HG02678 (cell line): ENCODE measurements around the gene ILKAP.

ENCODE experiments used
- ATAC-seq: cut with Tn5 transposase; IDR thresholded peaks from one replicate; pipeline ENCODE4 v1.9.1; 2021; ENCODE audit warnings: mild to moderate bottlenecking, moderate library complexity; ENCODE audit not compliant: unreplicated experiment

ILKAP gene

GRCh38 chr2:238237431-238238135, 34.1 kb upstream of the ILKAP start:
- ATAC-seq: no peak

GRCh38 chr2:238236571-238236970, 33.1 kb upstream of the ILKAP start:
- no peak for ATAC-seq

DNA sequence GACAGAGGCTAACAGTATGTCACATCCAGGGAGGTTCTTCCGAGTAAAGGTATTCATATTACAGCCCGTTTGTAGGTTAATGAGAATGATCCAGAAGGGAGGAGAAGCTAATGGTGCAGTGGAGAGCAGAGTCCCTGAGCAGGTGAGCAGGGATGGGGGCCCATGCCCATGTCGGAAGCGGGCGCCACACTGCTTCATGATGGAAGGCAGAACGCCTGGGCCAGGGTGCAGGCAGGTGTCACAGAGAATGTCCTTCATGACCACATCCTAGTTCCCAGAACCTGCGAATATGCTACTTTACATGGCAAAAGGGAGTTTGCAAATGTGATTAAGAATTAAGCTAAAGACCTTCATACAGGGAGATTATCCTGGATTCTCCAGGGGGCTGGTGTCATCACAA, 32.4 kb upstream of the ILKAP start:
- no peak for ATAC-seq

DNA sequence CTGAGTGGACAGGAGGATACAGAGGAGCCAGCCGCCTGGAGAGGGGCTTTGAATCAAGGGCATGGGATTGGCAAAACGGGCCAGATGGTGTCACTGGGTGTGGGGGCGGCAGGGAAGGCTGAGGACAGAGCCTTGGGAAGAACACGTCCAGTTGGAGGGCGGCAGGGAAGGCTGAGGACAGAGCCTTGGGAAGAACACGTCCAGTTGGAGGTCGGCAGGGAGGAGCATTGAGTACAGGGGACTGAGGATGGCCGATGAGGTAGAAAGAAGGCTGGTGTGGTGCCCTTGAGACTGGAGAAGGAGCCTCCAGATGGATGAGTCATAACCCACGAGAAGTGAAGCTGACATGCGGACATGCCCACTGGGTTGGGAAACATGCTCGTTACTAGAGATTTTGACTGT, 31.8 kb upstream of the ILKAP start:
- ATAC-seq: no peak

GRCh38 chr2:238233625-238234024, 30.1 kb upstream of the ILKAP start:
- ATAC-seq: no peak

DNA sequence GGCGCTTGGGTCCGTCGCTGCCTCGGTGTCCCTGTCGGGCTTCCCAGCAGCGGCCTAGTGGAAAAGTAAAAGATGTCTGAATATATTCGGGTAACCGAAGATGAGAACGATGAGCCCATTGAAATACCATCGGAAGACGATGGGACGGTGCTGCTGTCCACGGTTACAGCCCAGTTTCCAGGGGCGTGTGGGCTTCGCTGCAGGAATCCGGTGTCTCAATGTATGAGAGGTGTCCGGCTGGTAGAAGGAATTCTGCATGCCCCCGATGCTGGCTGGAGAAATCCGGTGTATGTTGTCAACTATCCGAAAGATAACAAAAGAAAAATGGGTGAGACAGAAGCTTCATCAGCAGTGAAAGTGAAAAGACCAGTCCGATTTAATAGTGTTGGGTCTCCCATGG, 28.3 kb upstream of the ILKAP start:
- no peak for ATAC-seq

- peak; percentile 72 for ATAC-seq
Measured at GRCh38 chr2:238231251-238231793, 27.8 kb upstream of the ILKAP start.

- ATAC-seq: no peak
Measured at GRCh38 chr2:238230699-238231098, 27.2 kb upstream of the ILKAP start.

DNA sequence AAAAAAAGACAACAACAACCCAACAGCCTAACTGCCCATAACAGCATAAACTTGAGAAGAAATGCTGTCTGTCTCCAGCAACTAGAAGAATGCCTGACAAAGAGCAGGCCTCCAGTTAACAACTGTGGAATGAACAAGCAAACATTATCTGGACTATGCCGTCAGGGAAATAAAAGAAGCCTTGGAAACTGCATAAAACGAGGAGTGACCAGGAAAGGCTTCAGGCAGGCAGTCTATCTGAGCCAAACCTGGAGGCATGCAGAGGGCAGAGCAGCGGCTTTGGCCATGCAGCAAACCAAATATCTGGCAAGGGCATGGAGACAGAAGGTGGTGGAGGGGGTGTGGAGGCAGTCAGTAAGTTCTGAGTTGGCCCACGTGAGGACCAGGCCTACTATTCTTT, 25.2 kb upstream of the ILKAP start:
- no peak for ATAC-seq

DNA sequence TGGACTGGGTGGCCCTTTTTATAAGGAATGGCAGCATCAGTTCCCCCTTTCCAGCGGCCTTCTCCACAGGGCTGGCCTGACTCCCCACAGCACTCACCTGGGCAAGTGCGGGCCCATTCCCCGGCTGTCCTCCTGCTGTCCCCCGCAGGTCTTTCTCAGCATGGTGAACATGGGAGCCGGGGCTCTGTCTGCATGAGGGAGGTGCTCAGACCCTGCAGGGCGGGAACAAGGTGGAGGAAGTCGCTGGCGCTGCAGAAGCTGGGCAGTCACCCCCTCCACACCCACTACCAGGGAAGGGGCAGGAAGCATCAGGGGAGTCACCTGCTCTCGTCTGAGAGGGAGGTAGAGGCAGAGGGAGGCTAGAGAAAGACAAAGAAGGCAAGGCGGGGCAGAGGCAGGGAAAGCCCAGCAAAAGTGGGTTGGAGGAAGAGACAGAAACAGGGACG, 24.1 kb upstream of the ILKAP start:
- no peak for ATAC-seq

DNA sequence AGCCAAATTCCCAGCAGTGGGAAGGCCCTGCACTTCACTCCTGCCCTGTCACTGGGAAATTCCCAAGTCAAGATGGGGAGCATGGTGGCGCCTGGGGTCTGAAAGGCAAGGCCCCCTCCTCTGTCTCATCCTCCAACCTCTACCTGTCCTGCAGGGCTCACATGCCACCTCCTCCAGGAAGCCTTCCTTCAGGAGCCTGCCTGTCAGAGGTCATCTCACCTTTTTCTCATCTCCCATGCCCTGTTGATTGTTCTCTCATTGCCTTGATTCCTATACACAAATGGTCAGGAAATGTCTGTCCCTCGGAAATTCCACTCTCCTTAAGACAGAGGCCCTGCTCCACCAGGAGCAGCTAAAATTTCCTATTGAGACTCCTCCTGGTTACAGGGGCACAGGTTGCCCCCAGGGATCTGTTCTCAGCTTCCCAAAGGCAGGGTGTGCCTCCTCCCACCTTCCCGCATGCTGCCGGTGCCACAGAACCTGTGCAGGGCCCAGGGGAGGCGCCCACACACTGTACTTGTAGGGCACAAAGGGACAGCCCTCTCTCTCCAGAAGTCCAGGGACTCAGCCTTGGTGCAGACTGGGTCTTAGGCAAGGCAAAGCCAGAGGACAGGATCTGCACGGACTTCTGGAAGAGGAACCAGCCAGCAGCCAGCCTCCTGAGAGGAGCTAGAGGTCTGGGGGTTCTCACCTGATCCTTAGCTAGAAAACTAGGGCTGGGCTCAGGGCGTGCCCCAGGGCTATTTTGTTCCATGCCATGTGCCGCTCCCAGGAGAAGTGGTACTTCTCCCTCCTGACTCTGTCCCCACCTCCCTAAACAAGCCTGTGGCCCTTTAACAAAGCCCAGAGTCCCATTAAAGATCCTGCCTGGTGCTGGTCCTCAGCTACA, 23.4 kb upstream of the ILKAP start:
- ATAC-seq: no peak

GRCh38 chr2:238225911-238226697, 22.6 kb upstream of the ILKAP start:
- no peak for ATAC-seq

DNA sequence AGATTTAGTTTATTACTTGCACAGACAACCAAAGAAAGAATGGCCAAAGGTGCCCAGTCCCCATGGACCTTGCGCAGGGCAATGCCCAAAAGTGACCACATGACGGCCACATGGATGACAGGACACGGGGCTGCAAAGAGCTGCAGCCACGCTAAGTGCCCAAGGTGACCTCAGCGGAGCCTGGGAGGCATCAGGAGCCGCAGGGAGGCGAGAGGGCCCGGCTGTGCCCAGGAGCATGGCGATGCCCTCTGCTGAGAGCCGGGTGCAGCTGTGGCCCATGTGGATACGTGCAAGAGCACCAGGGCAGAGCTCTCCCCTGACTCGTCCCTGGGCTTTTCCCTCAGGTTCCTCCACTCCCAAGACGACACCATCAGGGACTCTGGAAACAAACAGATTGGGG, 21.6 kb upstream of the ILKAP start:
- no peak for ATAC-seq

GRCh38 chr2:238224356-238225035, 21.0 kb upstream of the ILKAP start:
- no peak for ATAC-seq

- peak; percentile 60 for ATAC-seq
Measured at GRCh38 chr2:238220892-238221521, 17.5 kb upstream of the ILKAP start.

- no peak for ATAC-seq
Measured at GRCh38 chr2:238220274-238220891, 16.9 kb upstream of the ILKAP start.

DNA sequence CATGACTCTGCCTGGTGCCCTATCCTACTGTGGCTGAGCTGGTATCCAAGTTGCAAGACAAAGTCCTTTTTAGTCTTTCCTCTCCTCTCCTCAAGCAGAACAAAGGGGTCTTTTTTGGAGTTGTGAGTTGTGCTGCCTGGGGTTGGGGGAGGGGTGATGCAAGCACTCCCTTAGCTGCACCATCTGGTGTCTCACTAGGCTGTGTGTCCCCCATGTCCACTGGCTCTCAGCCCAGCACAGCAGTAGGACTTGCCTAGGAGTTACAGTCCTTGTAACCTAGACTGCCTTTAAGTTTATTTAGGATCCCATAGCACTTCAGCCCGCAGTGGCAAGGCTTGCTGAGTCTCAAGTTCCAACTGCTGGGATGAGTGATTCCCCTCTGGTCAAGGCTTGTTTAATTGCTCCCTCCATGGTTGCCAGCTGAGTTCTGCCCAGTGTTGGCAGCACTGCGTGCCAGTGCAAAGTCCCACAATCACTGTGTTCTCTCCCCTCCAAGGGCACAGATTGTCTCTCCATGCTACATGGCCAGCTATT, 13.2 kb upstream of the ILKAP start:
- no peak for ATAC-seq

GRCh38 chr2:238207006-238207405, 3.5 kb upstream of the ILKAP start:
- no peak for ATAC-seq

DNA sequence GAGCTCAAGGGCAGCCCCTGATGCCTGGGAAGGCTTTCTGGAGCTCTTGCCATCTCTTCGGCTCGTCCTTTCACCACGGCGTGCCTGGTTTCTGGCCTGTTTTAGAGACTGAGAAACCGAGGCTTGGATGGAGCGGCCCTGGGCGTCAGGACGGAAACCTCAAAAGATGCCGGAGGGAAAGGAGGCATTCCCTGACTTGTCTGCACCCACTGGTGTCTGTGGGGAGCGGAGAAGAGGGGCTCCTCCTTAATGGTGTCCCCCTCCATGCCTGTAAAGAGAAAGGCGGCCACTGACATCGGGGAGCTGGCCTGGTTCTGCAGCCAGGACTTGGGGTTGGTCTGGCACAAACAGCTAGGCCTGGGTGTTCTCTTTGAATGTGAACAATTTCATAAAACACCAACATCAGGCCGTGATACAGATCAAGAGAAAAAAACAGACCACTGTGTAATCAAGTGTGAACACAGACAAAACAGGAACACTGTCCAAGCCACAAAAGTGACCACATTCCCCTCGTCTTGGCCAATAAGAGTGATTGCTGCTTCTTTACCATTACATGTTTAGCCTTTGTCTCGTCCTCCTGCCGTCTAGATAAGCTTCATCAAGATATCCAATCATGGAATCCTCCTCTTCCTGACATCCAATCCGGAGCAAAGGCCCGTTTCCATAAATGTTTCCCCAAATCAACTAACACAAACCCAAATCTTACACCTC, 633 bp upstream of the ILKAP start:
- no peak for ATAC-seq
